GM18526 (cell line): ENCODE measurements around the gene GTF2F1.

Experiments used
- POLR2A ChIP-seq: IDR thresholded peaks from 3 replicates; pipeline ENCODE4 v1.6.1; 2011; ENCODE audit not compliant: insufficient read length; ENCODE audit errors: extremely low read depth

GTF2F1 gene

GRCh38 chr19:6343462-6343861, 49.5 kb downstream of the GTF2F1 start:
- no peak for TF ChIP-seq POLR2A

- no peak for TF ChIP-seq POLR2A
These were observed 52.3 kb downstream of the GTF2F1 start for GRCh38 chr19:6340493-6341201.

- no peak for TF ChIP-seq POLR2A
These were observed 58.3 kb downstream of the GTF2F1 start for GRCh38 chr19:6334490-6335285.

- TF ChIP-seq POLR2A, result no peak
These were observed 59.5 kb downstream of the GTF2F1 start, which contains the start of gene ACER1 for GRCh38 chr19:6333439-6333838. Gene ACER1, minus strand, starts transcription at chr19:6333612. Its CDS starts 61 bp downstream, at chr19:6333551.
